GM23248 (cell line): ENCODE measurements around the gene PROM1. TPM values are rescaled to one million over a fixed set of nuclear protein-coding genes. Genes with fewer than 3 reads are reported as not detected.

Experiments used
- DNase-seq: peaks from one replicate; pipeline ENCODE4 v3.0.0-alpha.2; 2015
- H2AFZ ChIP-seq: fragments of 200-600 bp; sonication (generic); 2 replicates; pipeline ENCODE4 v1.6.1; 2016; ENCODE audit warnings: antibody characterized with exemption
- H3F3A ChIP-seq: fragments of 200-600 bp; sonication (generic); 2 replicates; pipeline ENCODE4 v1.6.1; 2016; ENCODE audit warnings: mild to moderate bottlenecking, antibody characterized with exemption, mixed run types; ENCODE audit not compliant: insufficient read depth
- H3K27ac ChIP-seq: fragments of 200-600 bp; sonication (generic); 2 replicates; pipeline ENCODE4 v1.5.1; 2016; ENCODE audit warnings: mild to moderate bottlenecking
- H3K27me3 ChIP-seq: fragments of 200-600 bp; sonication (generic); replicated peaks from 2 replicates; pipeline ENCODE4 v1.6.1; 2016; ENCODE audit warnings: mild to moderate bottlenecking; ENCODE audit not compliant: insufficient read depth
- H3K36me3 ChIP-seq: fragments of 200-600 bp; sonication (generic); 2 replicates; pipeline ENCODE4 v1.6.1; 2016; ENCODE audit warnings: low read depth, mild to moderate bottlenecking
- H3K4me1 ChIP-seq: fragments of 200-600 bp; sonication (generic); 2 replicates; pipeline ENCODE4 v1.6.1; 2016; ENCODE audit warnings: mild to moderate bottlenecking; ENCODE audit not compliant: insufficient read depth
- H3K4me2 ChIP-seq: fragments of 200-600 bp; sonication (generic); one replicate; pipeline ENCODE4 v1.6.1; 2016; ENCODE audit warnings: mild to moderate bottlenecking; ENCODE audit not compliant: unreplicated experiment
- H3K4me3 ChIP-seq: fragments of 200-600 bp; sonication (generic); 2 replicates; pipeline ENCODE4 v1.5.1; 2016; ENCODE audit warnings: mild to moderate bottlenecking
- H3K79me2 ChIP-seq: fragments of 200-600 bp; sonication (generic); 2 replicates; pipeline ENCODE4 v1.6.1; 2016; ENCODE audit warnings: mild to moderate bottlenecking; ENCODE audit not compliant: insufficient read depth
- H3K9ac ChIP-seq: fragments of 200-600 bp; sonication (generic); 2 replicates; pipeline ENCODE4 v1.6.1; 2016; ENCODE audit warnings: mild to moderate bottlenecking
- H3K9me2 ChIP-seq: fragments of 200-600 bp; sonication (generic); 2 replicates; pipeline ENCODE4 v1.6.1; 2016; ENCODE audit warnings: mixed run types, mild to moderate bottlenecking, moderate library complexity; ENCODE audit not compliant: insufficient read depth
- H3K9me3 ChIP-seq: fragments of 200-600 bp; sonication (generic); one replicate; pipeline ENCODE4 v1.6.1; 2017; ENCODE audit warnings: low read depth
- H4K20me1 ChIP-seq: fragments of 200-600 bp; sonication (generic); 2 replicates; pipeline ENCODE4 v1.6.0; 2016; ENCODE audit not compliant: insufficient read depth
- EZH2 ChIP-seq: fragments of 200-600 bp; sonication (generic); IDR thresholded peaks from 2 replicates; pipeline ENCODE4 v1.6.1; 2018; ENCODE audit warnings: antibody characterized with exemption, mild to moderate bottlenecking; ENCODE audit not compliant: insufficient read depth, poor library complexity, severe bottlenecking
- EZH2phosphoT487 ChIP-seq: fragments of 200-600 bp; sonication (generic); IDR thresholded peaks from 2 replicates; pipeline ENCODE4 v1.6.1; 2018; ENCODE audit warnings: antibody characterized with exemption, moderate library complexity, mild to moderate bottlenecking, low read depth; ENCODE audit not compliant: insufficient read depth
- WGBS, 2 experiments: methylation state at CpG; one replicate each; pipeline ENCODE4 v1.1.6; 2015 to 2017; ENCODE audit warnings: low lambda C conversion rate in 2 of 2, low coverage in 1 of 2; ENCODE audit errors: missing lambda C conversion rate in 2 of 2; 5-methylcytosine and 5-hydroxymethylcytosine counted together
- in situ Hi-C: fragments of 300-500 bp; cut with MboI; formaldehyde crosslinking; loops from 2 replicates; pipeline ENCODE4 v1.15.0; 2020
- polyA plus RNA-seq: library from polyadenylated mRNA; unstranded; fragments of >200 nt; fragmentation: Nextera tagmentation; extraction: Ambion mirVana; gene quantifications from 2 replicates; pipeline ENCODE4 v1.2.1, GENCODE V29; 2016
- total RNA-seq: library from RNA; depleted of rRNA; stranded (reverse); fragments of >200 nt; shearing (Covaris generic); gene quantifications from 2 replicates; pipeline ENCODE4 v1.2.3, GENCODE V29; 2014

PROM1 gene
- total and polyA plus RNA-seq, 2 experiments from 2014 or later, result not detected

GRCh38 chr4:16092682-16093319 lies 9.0 kb upstream of the PROM1 start:
- in situ Hi-C loops, result no loop called here

DNA sequence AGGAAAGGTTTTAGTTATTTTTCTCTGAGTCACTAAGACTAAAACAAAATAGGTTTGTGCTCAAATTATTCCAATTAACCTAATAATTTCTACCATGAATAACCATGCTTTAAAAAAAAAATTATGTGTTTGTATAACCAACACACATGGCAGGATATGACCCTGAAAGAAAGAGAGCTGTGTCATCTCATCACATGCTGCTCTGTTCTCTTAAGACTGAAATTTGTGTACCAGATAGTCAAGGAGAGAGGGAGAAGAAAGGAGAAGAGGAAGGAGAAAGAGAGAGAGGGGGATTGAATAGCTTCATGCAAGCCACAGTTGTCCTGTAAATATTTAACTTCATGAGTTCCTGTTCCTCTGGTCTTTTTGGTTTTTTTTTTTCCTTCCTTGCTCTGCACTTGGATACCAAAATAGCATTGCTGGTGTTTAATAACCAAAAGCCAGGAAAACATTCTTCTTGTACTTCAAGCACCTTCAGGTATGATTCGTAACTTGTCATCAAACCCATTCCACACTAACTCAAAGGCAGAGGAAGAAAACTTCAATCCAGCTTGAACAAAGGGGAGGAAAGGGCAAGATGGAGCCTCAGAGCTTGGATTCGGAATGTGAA lies 6.4 kb upstream of the PROM1 start:
- Histone ChIP-seq H3K36me3 (no peaks in the 10 kb centered on the region), H4K20me1 (no peaks in the 10 kb centered on the region), H3K9me3 (no peaks in the 10 kb centered on the region), H3K4me1 (no peaks in the 10 kb centered on the region), H3F3A (no peaks in the 10 kb centered on the region), H2AFZ (no peak overlapping the region), H3K9ac (no peak overlapping the region), H3K4me3 (no peak overlapping the region), H3K9me2 (no peaks in the 10 kb centered on the region), H3K27me3 (peaks cover 81% of the 10 kb centered on the region), H3K27ac (no peak overlapping the region), H3K79me2 (no peaks in the 10 kb centered on the region), H3K4me2 (no peak overlapping the region)
- in situ Hi-C loops, result no loop called here
- no peak for TF ChIP-seq EZH2phosphoT487
- TF ChIP-seq EZH2, result no peak
- 53 to 57% methylated on average over 2 of the region's 2 CpGs for WGBS, 2 experiments
- no peak for DNase-seq

More at GRCh38 chr4:16092682-16093319, 9.0 kb upstream of the PROM1 start:
- Histone ChIP-seq H3K4me2 (no peak overlapping the region), H3K79me2 (no peaks in the 10 kb centered on the region), H4K20me1 (no peaks in the 10 kb centered on the region), H3K27ac (no peak overlapping the region), H3K4me1 (no peaks in the 10 kb centered on the region), H3K36me3 (no peaks in the 10 kb centered on the region), H3K9me2 (no peaks in the 10 kb centered on the region), H3K27me3 (peaks cover 86% of the 10 kb centered on the region), H3F3A (no peaks in the 10 kb centered on the region), H3K9ac (no peak overlapping the region), H3K4me3 (no peak overlapping the region), H3K9me3 (no peaks in the 10 kb centered on the region), H2AFZ (no peak overlapping the region)
- TF ChIP-seq EZH2 (no peak), EZH2phosphoT487 (no peak)
- DNase-seq, result no peak
- 22 to 30% methylated on average over 4 of the region's 4 CpGs for WGBS, 2 experiments

- Histone ChIP-seq H4K20me1 (no peaks in the 10 kb centered on the region), H2AFZ (no peak overlapping the region), H3K9me2 (no peaks in the 10 kb centered on the region), H3K9me3 (no peaks in the 10 kb centered on the region), H3K4me2 (no peak overlapping the region), H3K4me3 (no peak overlapping the region), H3F3A (no peaks in the 10 kb centered on the region), H3K9ac (no peak overlapping the region), H3K36me3 (no peaks in the 10 kb centered on the region), H3K79me2 (no peaks in the 10 kb centered on the region), H3K27me3 (peaks cover 84% of the 10 kb centered on the region), H3K4me1 (no peaks in the 10 kb centered on the region), H3K27ac (no peak overlapping the region)
- WGBS, 2 experiments, result 57% methylated on average over 3 of the region's 3 CpGs
- no peak for DNase-seq
- in situ Hi-C loops, result no loop called here
- TF ChIP-seq EZH2 (no peak), EZH2phosphoT487 (no peak)
These were observed 5.3 kb upstream of the PROM1 start for GRCh38 chr4:16089156-16089555.

GRCh38 chr4:16088601-16089000 lies 4.8 kb upstream of the PROM1 start:
- peaks cover 86% of the 10 kb centered on the region for H3K27me3 ChIP-seq
- H3K9ac ChIP-seq, result no peak overlapping the region
- no peaks in the 10 kb centered on the region for H3K36me3 ChIP-seq
- no peak overlapping the region for H3K4me3 ChIP-seq
- DNase-seq, result no peak
- no peaks in the 10 kb centered on the region for H3K9me2 ChIP-seq
- in situ Hi-C loops, result no loop called here
- no peaks in the 10 kb centered on the region for H3F3A ChIP-seq
- no peak overlapping the region for H3K4me2 ChIP-seq
- no peaks in the 10 kb centered on the region for H3K4me1 ChIP-seq
- 60 to 73% methylated on average over 2 of the region's 2 CpGs for WGBS, 2 experiments
- no peak overlapping the region for H3K27ac ChIP-seq
- H3K9me3 ChIP-seq, result no peaks in the 10 kb centered on the region
- no peaks in the 10 kb centered on the region for H4K20me1 ChIP-seq
- no peaks in the 10 kb centered on the region for H3K79me2 ChIP-seq
- no peak overlapping the region for H2AFZ ChIP-seq
- no peak for TF ChIP-seq EZH2

DNA sequence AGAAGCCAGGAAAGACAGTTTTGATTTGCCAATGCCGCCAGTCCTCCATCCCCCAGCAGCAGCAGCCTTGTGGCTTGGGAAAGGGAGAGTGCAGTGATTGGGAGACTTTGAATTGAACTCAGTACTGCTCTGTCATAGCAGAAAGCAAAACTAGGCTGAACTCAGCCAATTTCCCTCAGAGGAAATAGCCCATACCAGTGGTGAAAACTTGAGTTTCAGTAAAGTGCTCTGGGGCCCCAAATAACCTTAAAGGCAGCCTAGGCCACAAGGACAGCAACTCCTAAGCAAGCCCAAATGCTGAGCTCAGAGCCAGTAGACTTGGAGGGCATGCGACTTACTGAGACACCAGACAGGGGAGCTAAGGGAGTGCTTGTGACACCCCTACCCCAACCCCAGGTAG lies 2.0 kb upstream of the PROM1 start:
- no peaks in the 10 kb centered on the region for H3K9me2 ChIP-seq
- in situ Hi-C loops, result no loop called here
- no peak overlapping the region for H3K9ac ChIP-seq
- H3K27me3 ChIP-seq, result peaks cover 80% of the 10 kb centered on the region
- no peak overlapping the region for H2AFZ ChIP-seq
- no peak overlapping the region for H3K4me2 ChIP-seq
- 83 to 87% methylated on average over 2 of the region's 2 CpGs for WGBS, 2 experiments
- H3K9me3 ChIP-seq, result no peaks in the 10 kb centered on the region
- no peaks in the 10 kb centered on the region for H3F3A ChIP-seq
- no peak overlapping the region for H3K4me3 ChIP-seq
- H4K20me1 ChIP-seq, result no peaks in the 10 kb centered on the region
- no peaks in the 10 kb centered on the region for H3K4me1 ChIP-seq
- no peak overlapping the region for H3K27ac ChIP-seq
- H3K36me3 ChIP-seq, result no peaks in the 10 kb centered on the region
- TF ChIP-seq EZH2 (no peak), EZH2phosphoT487 (no peak)
- no peaks in the 10 kb centered on the region for H3K79me2 ChIP-seq
- DNase-seq, result no peak
